Mucosa of descending colon (tissue), 3 donors: ENCODE measurements around the gene SF3B3. TPM values are rescaled to one million over a fixed set of nuclear protein-coding genes. Genes with fewer than 3 reads are reported as not detected.

Experiments used
- ATAC-seq: fragments of 200-7000 bp; cut with Tn5 transposase; one replicate; pipeline ENCODE4 v1.9.1; 2020; ENCODE audit warnings: mild to moderate bottlenecking, moderate library complexity
- DNase-seq, 3 donors: peaks; one replicate each; pipeline ENCODE4 v3.0.0-alpha.2; 2020
- H3K36me3 ChIP-seq: fragments of 200-600 bp; one replicate; pipeline ENCODE4 v1.8.0; 2021; ENCODE audit warnings: low read depth, mild to moderate bottlenecking
- H3K4me1 ChIP-seq: fragments of 200-600 bp; one replicate; pipeline ENCODE4 v1.8.0; 2021; ENCODE audit warnings: low read depth, mild to moderate bottlenecking
- H3K4me3 ChIP-seq: fragments of 200-600 bp; one replicate; pipeline ENCODE4 v1.8.0; 2021; ENCODE audit warnings: mild to moderate bottlenecking
- H3K9me3 ChIP-seq: fragments of 200-600 bp; one replicate; pipeline ENCODE4 v1.8.0; 2021; ENCODE audit warnings: mild to moderate bottlenecking
- CTCF ChIP-seq: fragments of 200-600 bp; IDR thresholded peaks from one replicate; pipeline ENCODE4 v1.8.0; 2022; ENCODE audit warnings: antibody characterized with exemption, mild to moderate bottlenecking
- intact Hi-C, 2 donors: fragments of 100-400 bp; cut with DNase I in 1 of 2; cut with micrococcal nuclease in 1 of 2; formaldehyde crosslinking; loops; one replicate each; pipeline versions ENCODE4 v1.11.0 to v1.11.1; 2022; cut with DNase I, micrococcal nuclease
- total RNA-seq, 3 donors: library from RNA; stranded (reverse); fragmentation: NEBNext Ultra II Directional in 2 of 3; extraction: Animal tissue kit (Norgen Biotek cat#: 25700) in 2 of 3; gene quantifications; one replicate each; pipeline versions ENCODE4 v1.2.1 to v1.2.4, GENCODE V29; 2021 to 2023
- donor health status: DM: no; HTN: no; CAD: no; lungs with moderate emphysema.
- donor health status: DM: no; HTN: no; CAD: no.
- donor health status: DM: no; HTN: yes; CAD: no.

The SF3B3 gene
- total RNA-seq, 3 donors from 2014 or later, result 158 to 179 (median 173) TPM

DNA sequence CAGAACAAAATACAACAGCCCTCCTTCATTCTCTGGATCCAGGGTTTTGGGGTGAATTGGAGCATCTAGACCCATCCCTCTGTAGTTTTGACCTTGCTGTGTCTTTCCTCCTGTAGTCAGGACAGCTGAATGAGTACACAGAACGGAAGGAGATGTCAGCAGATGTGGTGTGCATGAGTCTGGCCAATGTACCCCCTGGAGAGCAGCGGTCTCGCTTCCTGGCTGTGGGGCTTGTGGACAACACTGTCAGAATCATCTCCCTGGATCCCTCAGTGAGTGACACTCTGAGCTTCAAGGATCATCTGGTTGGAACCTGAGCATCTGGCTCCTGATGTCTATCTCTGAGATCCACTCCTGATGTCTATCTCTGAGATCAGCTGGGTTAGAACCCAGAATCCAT is 32.4 kb downstream of the SF3B3 start:
- TF ChIP-seq CTCF, result no peak
- Histone ChIP-seq H3K9me3 (no peaks in the 10 kb centered on the region), H3K4me1 (no peaks in the 10 kb centered on the region), H3K4me3 (no peak overlapping the region), H3K36me3 (peaks cover 26% of the 10 kb centered on the region)
- ATAC-seq (no peak), DNase-seq (no peak)
- intact Hi-C loops, result no loop called here

GRCh38 chr16:70561623-70562022 is 38.0 kb downstream of the SF3B3 start:
- intact Hi-C loops, result no loop called here
- H3K36me3 ChIP-seq, result peaks cover 35% of the 10 kb centered on the region
- no peaks in the 10 kb centered on the region for H3K9me3 ChIP-seq
- ATAC-seq (no peak), DNase-seq (no peak)
- TF ChIP-seq CTCF, result no peak
- H3K4me3 ChIP-seq, result no peak overlapping the region
- H3K4me1 ChIP-seq, result no peaks in the 10 kb centered on the region

DNA sequence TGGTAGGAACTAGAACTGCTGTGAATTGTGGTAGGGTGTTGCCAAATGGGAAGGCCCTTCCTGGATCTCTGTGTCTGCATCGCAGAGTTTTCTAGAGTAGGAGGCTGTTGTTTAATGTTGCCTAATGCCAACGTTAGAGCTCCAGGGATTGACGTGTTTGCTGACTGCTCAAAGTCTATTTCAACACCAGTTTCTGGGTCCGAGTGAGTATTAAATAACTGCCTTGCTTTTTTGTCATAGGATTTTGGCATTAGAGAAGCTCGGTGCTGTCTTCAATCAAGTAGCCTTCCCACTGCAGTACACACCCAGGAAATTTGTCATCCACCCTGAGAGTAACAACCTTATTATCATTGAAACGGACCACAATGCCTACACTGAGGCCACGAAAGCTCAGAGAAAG is 40.0 kb downstream of the SF3B3 start:
- intact Hi-C loops, result no loop called here
- Histone ChIP-seq H3K4me3 (no peak overlapping the region), H3K36me3 (peaks cover 31% of the 10 kb centered on the region), H3K4me1 (no peaks in the 10 kb centered on the region), H3K9me3 (no peaks in the 10 kb centered on the region)
- TF ChIP-seq CTCF, result no peak
- DNase-seq (no peak), ATAC-seq (no peak)

- H3K9me3 ChIP-seq, result no peaks in the 10 kb centered on the region
- H3K4me3 ChIP-seq, result no peak overlapping the region
- H3K4me1 ChIP-seq, result no peaks in the 10 kb centered on the region
- ATAC-seq (no peak), DNase-seq (no peak)
- intact Hi-C loops, result no loop called here
- TF ChIP-seq CTCF, result no peak
- peaks cover 31% of the 10 kb centered on the region for H3K36me3 ChIP-seq
Measured at GRCh38 chr16:70565053-70565452, 41.4 kb downstream of the SF3B3 start.

GRCh38 chr16:70568601-70569237 is 45.1 kb downstream of the SF3B3 start:
- no peak for ATAC-seq

More at GRCh38 chr16:70568601-70569237, 45.1 kb downstream of the SF3B3 start:
- no peak for DNase-seq
- Histone ChIP-seq H3K4me1 (no peaks in the 10 kb centered on the region), H3K36me3 (peaks cover 30% of the 10 kb centered on the region), H3K9me3 (no peaks in the 10 kb centered on the region), H3K4me3 (no peak overlapping the region)
- intact Hi-C loops, result no loop called here
- TF ChIP-seq CTCF, result no peak
